Activated T-helper 1 cell treated with Interleukin-2 at 50 U/mL for 16 hours (primary cell): ENCODE results near the gene ZNF865.

Experiments
- DNase-seq: peaks from one replicate; pipeline ENCODE4 v3.0.0-alpha.2; 2020; ENCODE audit warnings: low read depth

The ZNF865 gene

DNA sequence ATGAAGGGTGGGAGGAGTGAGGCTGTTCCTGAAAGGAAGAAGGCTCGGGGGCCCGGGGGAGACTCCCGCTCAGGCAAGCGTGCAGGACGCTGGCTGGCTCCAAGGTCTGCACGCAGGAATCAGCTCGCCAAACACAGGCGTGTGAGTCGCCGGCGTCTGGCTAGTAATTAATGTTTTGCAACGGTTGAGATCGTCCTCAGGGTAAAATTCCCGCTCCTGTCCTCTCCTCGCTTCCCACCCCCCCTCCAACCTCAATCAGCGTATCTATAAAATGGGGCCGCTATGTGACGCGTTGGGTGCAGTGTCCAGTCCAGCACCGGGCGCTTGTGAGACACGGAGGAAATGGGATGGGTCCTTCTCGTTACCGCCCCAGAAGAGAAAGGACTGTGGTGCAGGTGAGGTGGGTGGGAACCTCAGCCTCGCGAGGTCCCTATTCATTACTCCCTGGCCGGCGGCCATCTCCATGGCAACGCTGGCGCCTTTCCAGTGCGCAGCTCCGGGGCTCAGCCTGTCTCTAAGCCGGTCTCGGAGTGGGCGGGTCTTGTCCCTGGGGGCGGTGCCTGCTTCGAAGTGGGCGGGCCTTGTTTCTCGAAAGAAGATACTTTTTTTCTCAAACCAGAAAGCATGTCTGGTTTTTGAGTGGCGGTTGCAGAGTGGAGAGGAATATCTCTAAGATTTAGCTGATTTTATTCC lies 18.3 kb upstream of the ZNF865 start:
- peak; percentile 82 for DNase-seq

- DNase-seq: no peak
Measured at GRCh38 chr19:55588738-55589137, 16.7 kb upstream of the ZNF865 start.

DNA sequence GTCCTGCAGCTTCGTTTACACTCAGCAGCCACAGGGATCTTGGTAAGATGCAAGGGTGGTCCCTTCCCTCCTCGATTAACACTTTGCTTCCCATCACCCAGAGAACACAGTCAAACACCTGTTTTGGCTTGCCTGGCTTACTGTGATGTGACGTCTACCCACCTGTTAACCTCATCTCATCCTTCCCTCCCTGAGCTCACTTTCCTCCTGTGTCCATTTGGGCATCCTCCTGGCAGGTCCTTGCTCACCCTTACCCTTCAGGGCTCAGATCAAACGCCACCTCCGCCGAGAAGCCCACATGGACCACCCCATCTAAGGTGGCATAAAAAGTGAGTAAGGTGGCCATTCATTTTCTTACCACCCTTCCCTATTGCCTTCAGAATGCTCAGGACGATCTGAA lies 15.3 kb upstream of the ZNF865 start:
- DNase-seq: no peak

DNA sequence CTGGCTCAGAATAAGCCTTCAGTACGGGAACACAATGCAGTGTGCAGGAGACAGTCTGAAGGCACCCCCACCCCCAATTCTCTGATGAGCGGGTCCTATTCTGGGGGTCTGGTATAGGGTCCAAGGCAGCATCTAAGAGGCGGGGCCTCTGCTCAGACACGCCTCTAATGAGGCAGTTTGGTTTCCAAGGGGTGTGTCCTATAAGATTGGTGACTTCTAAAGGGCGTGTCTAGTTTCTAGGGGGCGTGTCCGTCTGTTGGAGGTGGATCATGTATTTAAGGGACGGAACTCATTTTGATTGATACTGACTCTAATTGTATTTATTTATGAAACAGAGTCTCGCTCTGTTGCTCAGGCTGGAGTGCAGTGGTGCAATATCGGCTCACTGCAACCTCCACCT lies 14.8 kb upstream of the ZNF865 start:
- no peak for DNase-seq

GRCh38 chr19:55591555-55591954 lies 13.9 kb upstream of the ZNF865 start:
- DNase-seq: no peak

DNA sequence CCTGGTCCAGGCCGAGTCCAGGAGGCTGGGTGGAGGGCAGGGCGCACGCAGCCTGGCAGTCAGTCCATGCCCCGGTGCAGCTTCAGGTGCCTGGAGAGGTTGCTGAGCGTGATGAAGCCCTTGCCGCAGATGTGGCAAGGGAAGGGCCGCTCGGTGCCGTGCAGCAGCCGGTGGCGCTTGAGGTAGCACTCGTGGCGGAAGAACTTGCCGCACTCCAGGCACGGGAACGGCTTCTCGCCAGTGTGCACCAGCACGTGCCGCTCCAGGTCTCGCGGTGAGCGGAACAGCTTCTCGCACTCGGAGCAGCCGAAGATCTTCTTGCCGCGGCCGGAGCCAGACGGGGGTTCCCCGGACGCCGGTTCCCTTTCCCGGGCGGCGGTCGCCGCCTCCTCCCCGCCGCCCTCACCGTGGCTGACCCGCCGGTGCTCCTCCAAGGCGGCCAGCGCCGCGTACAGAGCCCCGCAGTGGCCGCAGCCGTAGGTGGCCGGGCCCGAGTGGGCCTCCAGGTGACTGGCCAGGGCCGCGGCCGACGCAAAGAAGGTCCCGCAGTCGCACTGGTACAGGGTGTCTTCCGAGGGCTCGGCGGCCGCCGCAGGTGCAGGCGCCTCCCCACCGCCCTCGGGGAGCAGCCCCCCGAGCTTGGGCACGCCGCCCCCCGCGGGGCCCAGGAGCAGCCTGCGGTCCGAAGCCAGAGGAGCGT lies 12.9 kb upstream of the ZNF865 start:
- DNase-seq: no peak

- DNase-seq: no peak
Measured at GRCh38 chr19:55593096-55593772, 12.2 kb upstream of the ZNF865 start.

- DNase-seq: no peak
Measured at GRCh38 chr19:55594996-55595545, 10.4 kb upstream of the ZNF865 start.

GRCh38 chr19:55596304-55596703 lies 9.1 kb upstream of the ZNF865 start:
- no peak for DNase-seq

DNA sequence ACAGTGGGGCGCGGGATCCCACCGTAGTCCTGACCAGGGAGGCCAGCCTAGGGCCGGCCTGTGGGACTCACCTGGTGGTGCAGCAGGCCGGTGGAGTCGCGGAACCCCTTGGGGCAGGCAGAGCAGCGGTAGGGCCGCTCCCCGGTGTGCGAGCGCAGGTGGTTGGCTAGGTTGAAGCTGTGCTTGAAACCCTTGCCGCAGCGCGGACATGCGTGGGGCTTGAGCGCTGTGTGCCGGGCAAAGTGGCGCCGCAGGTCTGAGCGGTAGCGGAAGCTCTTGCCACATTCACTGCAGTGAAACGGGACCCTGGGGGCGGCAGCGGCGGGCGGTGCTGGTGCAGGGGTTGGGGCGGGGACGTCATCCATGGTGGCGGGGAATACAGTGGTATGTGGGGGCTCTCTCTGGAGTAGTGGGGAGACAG lies 7.9 kb upstream of the ZNF865 start:
- no peak for DNase-seq

DNA sequence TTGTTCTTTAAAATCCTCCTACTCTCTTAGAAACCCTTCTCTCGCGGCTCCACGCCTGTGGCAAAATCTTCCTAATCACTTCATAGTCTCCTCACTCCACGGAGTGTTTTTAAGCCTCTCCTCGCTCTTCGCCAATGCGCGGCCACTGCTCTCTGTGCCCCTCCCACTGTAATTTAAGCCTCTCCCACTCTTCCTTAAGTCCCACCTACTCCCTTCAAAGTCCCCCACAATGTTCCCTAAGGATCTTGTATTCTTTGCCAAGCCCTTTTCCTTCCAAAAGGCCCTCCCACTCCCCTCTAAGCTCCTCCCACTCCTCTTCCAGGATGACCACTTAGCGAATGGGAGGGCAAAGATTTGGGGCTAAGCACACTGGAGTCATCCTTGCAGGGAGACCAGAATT lies 7.4 kb upstream of the ZNF865 start:
- no peak for DNase-seq

- peak; percentile 80 for DNase-seq
Measured at GRCh38 chr19:55598719-55599467, 6.6 kb upstream of the ZNF865 start.

DNA sequence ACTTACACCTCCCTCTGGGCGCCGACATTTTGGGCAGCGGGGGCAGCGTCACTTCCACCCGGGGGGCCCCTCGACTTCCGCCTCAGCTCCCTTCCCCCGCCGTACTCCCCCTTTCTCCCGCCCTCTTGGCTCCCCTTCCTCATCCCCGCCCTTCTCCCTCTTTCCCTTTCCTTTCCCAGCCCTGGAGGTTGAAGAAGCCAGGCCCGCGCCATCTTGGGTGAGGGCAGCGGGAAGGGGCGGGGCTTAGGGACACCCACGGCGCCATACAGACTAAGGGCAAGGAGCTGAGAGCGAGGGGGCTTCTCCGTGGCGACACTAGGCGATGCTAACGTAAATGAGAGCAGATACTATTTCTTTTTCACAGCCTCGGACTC lies 6.0 kb upstream of the ZNF865 start, which contains the start of gene FIZ1:
Gene FIZ1 (minus strand): TSS at position 50 of the 374 bp plus-strand sequence. CDS start 1,652 bp downstream, outside the sequence.
- peak; percentile 90 for DNase-seq

- peak; percentile 75 for DNase-seq
Measured at GRCh38 chr19:55599842-55600661, 5.4 kb upstream of the ZNF865 start, which contains the start of gene ZNF524. ZNF524 (plus strand) TSS chr19:55600288; CDS start chr19:55602113, 1,825 bp downstream.

GRCh38 chr19:55600662-55601028 lies 4.8 kb upstream of the ZNF865 start:
- no peak for DNase-seq

DNA sequence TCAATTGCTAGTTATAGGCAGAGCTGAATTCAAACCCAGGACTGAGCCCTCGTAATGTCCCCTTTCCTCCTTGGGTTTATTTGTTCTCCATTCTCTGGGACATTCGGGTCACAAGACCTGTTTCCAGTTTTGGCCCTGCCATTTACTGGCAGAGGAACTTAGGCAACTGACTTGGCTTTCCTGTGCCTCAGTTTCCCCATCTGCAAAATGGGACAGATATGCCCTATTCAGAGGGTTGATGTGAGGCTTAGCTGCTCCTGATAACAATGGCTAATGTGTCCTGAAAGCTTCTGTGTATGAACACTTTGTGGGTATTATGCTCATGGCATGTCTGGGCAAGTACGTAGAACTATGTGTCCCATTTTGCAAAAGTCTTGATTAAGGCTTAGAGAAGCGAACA lies 4.4 kb upstream of the ZNF865 start:
- no peak for DNase-seq

DNA sequence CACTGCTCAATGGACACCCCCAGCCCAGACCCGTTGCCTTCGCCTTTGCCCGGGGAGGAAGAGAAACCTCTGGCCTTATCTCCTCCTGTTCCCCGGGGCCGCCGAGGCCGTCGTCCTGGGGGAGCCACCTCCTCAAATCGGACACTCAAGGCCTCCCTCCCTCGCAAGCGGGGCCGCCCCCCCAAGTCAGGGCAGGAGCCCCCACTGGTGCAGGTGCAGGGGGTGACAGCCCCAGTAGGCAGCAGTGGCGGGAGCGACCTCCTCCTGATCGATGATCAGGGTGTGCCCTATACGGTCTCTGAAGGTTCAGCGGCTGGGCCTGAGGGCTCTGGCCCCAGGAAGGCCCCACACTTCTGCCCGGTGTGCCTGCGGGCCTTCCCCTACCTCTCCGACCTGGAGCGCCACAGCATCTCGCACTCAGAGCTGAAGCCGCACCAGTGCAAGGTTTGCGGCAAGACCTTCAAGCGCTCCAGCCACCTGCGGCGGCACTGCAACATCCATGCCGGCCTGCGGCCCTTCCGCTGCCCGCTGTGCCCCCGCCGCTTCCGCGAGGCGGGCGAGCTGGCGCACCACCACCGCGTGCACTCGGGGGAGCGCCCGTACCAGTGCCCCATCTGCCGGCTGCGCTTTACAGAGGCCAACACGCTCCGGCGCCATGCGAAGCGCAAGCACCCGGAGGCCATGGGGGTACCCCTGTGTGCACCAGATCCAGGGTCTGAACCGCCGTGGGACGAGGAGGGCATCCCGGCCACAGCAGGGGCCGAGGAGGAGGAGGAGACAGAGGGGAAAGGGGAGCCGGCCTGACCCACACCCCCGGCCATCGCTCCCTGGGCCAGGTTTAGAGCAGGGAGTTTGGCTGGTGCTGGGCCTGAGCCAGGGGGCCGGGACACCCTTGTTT lies 3.1 kb upstream of the ZNF865 start:
- no peak for DNase-seq

- DNase-seq: no peak
Measured at GRCh38 chr19:55603115-55603514, 2.3 kb upstream of the ZNF865 start.

- no peak for DNase-seq
Measured at GRCh38 chr19:55603581-55604292, 1.7 kb upstream of the ZNF865 start.
